WTC11 (cell line): ENCODE results near the gene TGM1.

Experiments used
- ATF1 ChIP-seq: sonication (generic); formaldehyde crosslinking; IDR thresholded peaks from 2 replicates; pipeline ENCODE4 v1.8.1; 2023; ENCODE audit warnings: mild to moderate bottlenecking, moderate library complexity, missing genetic modification reagents
- ATF6 ChIP-seq: sonication (generic); formaldehyde crosslinking; IDR thresholded peaks from 2 replicates; pipeline ENCODE4 v1.8.1; 2023; ENCODE audit warnings: mild to moderate bottlenecking, missing genetic modification reagents
- CTCF ChIP-seq: fragments of 200-600 bp; IDR thresholded peaks from 2 replicates; pipeline ENCODE4 v1.8.0; 2022; ENCODE audit warnings: antibody characterized with exemption
- FOXP4 ChIP-seq: sonication (generic); formaldehyde crosslinking; IDR thresholded peaks from 2 replicates; pipeline ENCODE4 v1.8.0; 2022; ENCODE audit warnings: mild to moderate bottlenecking, missing genetic modification reagents
- NR3C1 ChIP-seq: sonication (generic); formaldehyde crosslinking; conservative IDR thresholded peaks from 2 replicates; pipeline ENCODE4 v1.8.1; 2023; ENCODE audit warnings: low read depth, mild to moderate bottlenecking, missing genetic modification reagents
- SMAD3 ChIP-seq: sonication (generic); formaldehyde crosslinking; IDR thresholded peaks from 2 replicates; pipeline ENCODE4 v1.8.0; 2022; ENCODE audit warnings: missing genetic modification reagents, mild to moderate bottlenecking, borderline replicate concordance

GRCh38 chr14:24263848-24264247 is 871 bp upstream of the TGM1 start:
- no peak for TF ChIP-seq SMAD3 (CRISPR knock-in tag)
- TF ChIP-seq ATF6 (CRISPR knock-in tag): no peak
- no peak for TF ChIP-seq FOXP4 (CRISPR knock-in tag)
- no peak for TF ChIP-seq CTCF
- no peak for TF ChIP-seq NR3C1 (CRISPR knock-in tag)
- TF ChIP-seq ATF1 (CRISPR knock-in tag): no peak
